SU-DHL-6 (cell line): ENCODE results near the gene NPAS2.

Experiments
- H2AFZ ChIP-seq: fragments of 200-600 bp; sonication (generic); 2 replicates; pipeline ENCODE4 v1.6.1; 2014; ENCODE audit warnings: low read depth, mild to moderate bottlenecking, moderate library complexity, mixed read lengths, antibody characterized with exemption, low read length; ENCODE audit not compliant: severe bottlenecking
- H3F3A ChIP-seq: fragments of 200-600 bp; shearing (Covaris generic); 2 replicates; pipeline ENCODE4 v1.6.0; 2016; ENCODE audit warnings: antibody characterized with exemption, mild to moderate bottlenecking; ENCODE audit not compliant: insufficient read depth
- H3K27ac ChIP-seq: fragments of 200-600 bp; sonication (generic); 2 replicates; pipeline ENCODE4 v1.5.1; 2016; ENCODE audit warnings: low read depth, mild to moderate bottlenecking, low read length, moderate library complexity, mixed read lengths
- H3K27me3 ChIP-seq: fragments of 200-600 bp; sonication (generic), shearing (Covaris generic); 2 replicates; pipeline ENCODE4 v1.6.0; 2014; ENCODE audit warnings: mild to moderate bottlenecking, low read length
- H3K36me3 ChIP-seq: fragments of 200-600 bp; sonication (generic); 2 replicates; pipeline ENCODE4 v1.6.1; 2014; ENCODE audit warnings: mild to moderate bottlenecking, low read length, mixed read lengths
- H3K4me2 ChIP-seq: fragments of 300-600, 200-600 bp; shearing (Covaris generic), sonication (generic); 2 replicates; pipeline ENCODE4 v1.6.0; 2014; ENCODE audit warnings: low read length, low read depth, mild to moderate bottlenecking; ENCODE audit not compliant: poor library complexity, severe bottlenecking
- H3K4me3 ChIP-seq: fragments of 200-600 bp; sonication (generic); 2 replicates; pipeline ENCODE4 v1.5.1; 2014; ENCODE audit warnings: antibody characterized with exemption, low read length, mild to moderate bottlenecking, mixed read lengths; ENCODE audit not compliant: insufficient read depth, poor library complexity, severe bottlenecking
- H3K79me2 ChIP-seq: fragments of 200-600 bp; sonication (generic); 2 replicates; pipeline ENCODE4 v1.6.1; 2014; ENCODE audit warnings: mild to moderate bottlenecking, low read length, moderate library complexity; ENCODE audit not compliant: insufficient read depth
- H3K9ac ChIP-seq: fragments of 200-600 bp; sonication (generic); 2 replicates; pipeline ENCODE4 v1.7.0; 2014; ENCODE audit warnings: mild to moderate bottlenecking, low read length
- H3K9me2 ChIP-seq: fragments of 200-600 bp; sonication (generic); replicated peaks from 2 replicates; pipeline ENCODE4 v1.6.1; 2014; ENCODE audit warnings: low read length; ENCODE audit not compliant: insufficient read depth
- H3K9me3 ChIP-seq: fragments of 200-600 bp; sonication (generic); 2 replicates; pipeline ENCODE4 v1.6.1; 2014; ENCODE audit warnings: low read length, mixed read lengths; ENCODE audit not compliant: insufficient read depth
- H4K20me1 ChIP-seq: fragments of 200-600 bp; sonication (generic); 2 replicates; pipeline ENCODE4 v1.6.1; 2014; ENCODE audit warnings: low read depth, mild to moderate bottlenecking, antibody characterized with exemption, low read length, moderate library complexity, mixed read lengths
- CTCF ChIP-seq: fragments of 200-600 bp; sonication (generic); IDR thresholded peaks from one replicate; pipeline ENCODE4 v1.5.1; 2017; ENCODE audit warnings: antibody characterized with exemption, mild to moderate bottlenecking, low read length, moderate library complexity; ENCODE audit not compliant: insufficient read depth, poor library complexity, severe bottlenecking
- EZH2phosphoT487 ChIP-seq: fragments of 200-600 bp; sonication (generic), shearing (Covaris generic); conservative IDR thresholded peaks from 2 replicates; pipeline ENCODE4 v1.6.1; 2018; ENCODE audit warnings: mild to moderate bottlenecking, antibody characterized with exemption, low read length, moderate library complexity, mixed read lengths

Gene NPAS2

GRCh38 chr2:100812573-100812972, 7.4 kb upstream of the NPAS2 start:
- Histone ChIP-seq H3K9me3 (no peaks in the 10 kb centered on the region), H3K9me2 (0 out of 2 replicates have a peak, but pooled peaks cover 3% of the 10 kb centered on the region), H4K20me1 (no peaks in the 10 kb centered on the region), H3K9ac (no peak overlapping the region), H3K36me3 (no peaks in the 10 kb centered on the region), H3K27ac (no peak overlapping the region), H3K4me3 (no peak overlapping the region), H2AFZ (no peak overlapping the region), H3F3A (no peaks in the 10 kb centered on the region), H3K79me2 (no peaks in the 10 kb centered on the region), H3K27me3 (no peaks in the 10 kb centered on the region), H3K4me2 (no peak overlapping the region)
- TF ChIP-seq EZH2phosphoT487 (no peak), CTCF (no peak)

- Histone ChIP-seq H3K9ac (no peak overlapping the region), H3K27ac (no peak overlapping the region), H3K4me2 (no peak overlapping the region), H3K79me2 (no peaks in the 10 kb centered on the region), H3F3A (no peaks in the 10 kb centered on the region), H3K9me3 (no peaks in the 10 kb centered on the region), H4K20me1 (no peaks in the 10 kb centered on the region), H2AFZ (no peak overlapping the region), H3K9me2 (0 out of 2 replicates have a peak, but pooled peaks cover 3% of the 10 kb centered on the region), H3K27me3 (no peaks in the 10 kb centered on the region), H3K4me3 (no peak overlapping the region), H3K36me3 (no peaks in the 10 kb centered on the region)
- TF ChIP-seq CTCF (no peak), EZH2phosphoT487 (no peak)
Observed at GRCh38 chr2:100813527-100813926, 6.4 kb upstream of the NPAS2 start.

GRCh38 chr2:100814043-100814442, 5.9 kb upstream of the NPAS2 start:
- H3F3A ChIP-seq, result no peaks in the 10 kb centered on the region
- no peak overlapping the region for H3K27ac ChIP-seq
- no peak overlapping the region for H3K4me2 ChIP-seq
- H4K20me1 ChIP-seq, result no peaks in the 10 kb centered on the region
- TF ChIP-seq EZH2phosphoT487 (no peak), CTCF (no peak)
- H3K9me2 ChIP-seq, result 0 out of 2 replicates have a peak, but pooled peaks cover 3% of the 10 kb centered on the region
- H3K4me3 ChIP-seq, result no peak overlapping the region
- H3K79me2 ChIP-seq, result no peaks in the 10 kb centered on the region
- H3K27me3 ChIP-seq, result no peaks in the 10 kb centered on the region
- no peak overlapping the region for H3K9ac ChIP-seq
- no peak overlapping the region for H2AFZ ChIP-seq
- H3K9me3 ChIP-seq, result no peaks in the 10 kb centered on the region
- no peaks in the 10 kb centered on the region for H3K36me3 ChIP-seq
